ENCODE measurements around the gene NUCB2. TPM values are rescaled to one million over a fixed set of nuclear protein-coding genes. Genes with fewer than 3 reads are reported as not detected.

The NUCB2 gene
- total and polyA plus RNA-seq, 2 of the 8 experiments (the other 6 are each of a cell fraction or from before 2014, with no cell fraction given): 9.0 to 34.2 TPM

GRCh38 chr11:17277024-17277584, 565 bp downstream of the NUCB2 start (continued):
- no peak for TF ChIP-seq FOSL1 (IDR thresholded peaks at IDR 0.05; ENCODE audit: insufficient read depth, low read depth, low read length)
- no peak for TF ChIP-seq POLR2AphosphoS5 (IDR thresholded peaks at IDR 0.05; ENCODE audit: low read depth, low read length)
- no peak for TF ChIP-seq CBX5 (IDR thresholded peaks at IDR 0.05; ENCODE audit: low read depth, low read length)
- no peak for TF ChIP-seq USF2 (IDR thresholded peaks at IDR 0.05; ENCODE audit: low read length)
- no peak for TF ChIP-seq SAP30 (IDR thresholded peaks at IDR 0.05; ENCODE audit: insufficient read depth, insufficient replicate concordance, low read length)
- no peak for TF ChIP-seq CHD1 (IDR thresholded peaks at IDR 0.05; ENCODE audit: low read depth, low read length)

Data from H1 (cell line).